HG02970 (cell line): ENCODE results near the gene CDH1.

ENCODE experiments used
- ATAC-seq: cut with Tn5 transposase; IDR thresholded peaks from one replicate; pipeline ENCODE4 v1.9.1; 2021; ENCODE audit warnings: mild to moderate bottlenecking, moderate library complexity, moderate number of reproducible peaks; ENCODE audit not compliant: unreplicated experiment, low FRiP score

The CDH1 gene

GRCh38 chr16:68843482-68844210, 106.6 kb downstream of the CDH1 start, which contains the start of gene TANGO6:
TANGO6 (plus strand) TSS chr16:68843531; CDS start chr16:68843618, 87 bp downstream.
- ATAC-seq, result peak; percentile 83

- no peak for ATAC-seq
Measured at GRCh38 chr16:68844211-68844564, 107.1 kb downstream of the CDH1 start.

DNA sequence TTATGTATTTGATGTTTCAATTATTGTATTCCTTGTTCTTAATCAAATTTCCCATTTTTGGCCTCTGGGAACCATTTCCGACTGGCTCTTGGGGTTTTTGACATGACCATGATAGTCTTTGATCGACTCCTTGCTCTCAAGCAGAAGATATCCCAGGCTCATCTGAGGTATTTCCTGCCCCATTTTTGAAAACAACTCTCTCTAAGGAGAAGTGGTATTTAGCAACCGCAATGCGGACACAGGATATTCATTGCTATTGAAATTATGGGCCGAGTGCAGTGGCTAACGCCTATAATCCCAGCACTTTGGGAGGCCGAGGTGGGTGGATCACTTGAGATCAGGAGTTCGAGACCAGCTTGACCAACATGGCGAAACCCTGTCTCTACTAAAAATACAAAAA, 111.7 kb downstream of the CDH1 start:
- no peak for ATAC-seq

GRCh38 chr16:68850481-68850880, 113.4 kb downstream of the CDH1 start:
- ATAC-seq, result no peak

GRCh38 chr16:68851601-68852000, 114.5 kb downstream of the CDH1 start:
- no peak for ATAC-seq

DNA sequence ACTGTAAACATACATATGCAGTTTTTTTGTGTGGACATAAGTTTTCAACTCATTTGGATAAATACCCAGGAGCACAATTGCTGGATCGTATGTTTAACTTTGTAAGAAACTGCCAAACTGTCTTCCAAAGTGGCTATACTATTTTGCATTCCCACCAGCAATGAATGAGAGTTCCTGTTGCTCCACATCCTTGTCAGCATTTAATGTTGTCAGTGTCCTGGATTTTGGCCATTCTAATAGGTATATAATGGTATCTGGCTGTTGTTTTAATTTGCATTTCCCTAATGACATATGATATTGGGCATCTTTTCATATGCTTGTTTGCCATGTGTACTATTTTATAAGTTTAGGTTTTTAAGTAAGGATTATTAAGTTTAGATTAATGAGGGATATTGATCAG, 120.4 kb downstream of the CDH1 start:
- no peak for ATAC-seq

- ATAC-seq, result no peak
Measured at GRCh38 chr16:68859828-68860227, 122.7 kb downstream of the CDH1 start.

- no peak for ATAC-seq
Measured at GRCh38 chr16:68860978-68861892, 124.1 kb downstream of the CDH1 start.

DNA sequence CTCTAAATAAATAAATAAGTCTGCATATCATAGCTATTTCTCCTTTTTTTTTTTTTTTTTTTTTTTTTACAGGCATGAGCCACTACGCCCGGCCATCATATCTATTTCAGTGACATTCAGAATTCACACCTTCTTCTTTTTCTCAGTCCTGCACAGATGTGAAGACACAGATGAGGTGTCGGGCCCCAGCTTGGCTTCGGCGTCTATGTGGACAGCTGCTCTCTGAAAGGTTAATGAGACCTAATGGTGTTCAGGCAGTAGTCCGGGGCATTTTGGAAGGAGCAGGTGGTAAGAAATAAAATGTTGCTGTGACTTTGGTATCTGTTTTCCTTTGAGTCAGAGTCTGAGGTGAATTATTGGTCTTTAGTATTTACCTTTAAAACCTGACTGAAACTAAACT, 129.8 kb downstream of the CDH1 start:
- ATAC-seq, result no peak

- no peak for ATAC-seq
Measured at GRCh38 chr16:68869492-68870088, 132.5 kb downstream of the CDH1 start.

DNA sequence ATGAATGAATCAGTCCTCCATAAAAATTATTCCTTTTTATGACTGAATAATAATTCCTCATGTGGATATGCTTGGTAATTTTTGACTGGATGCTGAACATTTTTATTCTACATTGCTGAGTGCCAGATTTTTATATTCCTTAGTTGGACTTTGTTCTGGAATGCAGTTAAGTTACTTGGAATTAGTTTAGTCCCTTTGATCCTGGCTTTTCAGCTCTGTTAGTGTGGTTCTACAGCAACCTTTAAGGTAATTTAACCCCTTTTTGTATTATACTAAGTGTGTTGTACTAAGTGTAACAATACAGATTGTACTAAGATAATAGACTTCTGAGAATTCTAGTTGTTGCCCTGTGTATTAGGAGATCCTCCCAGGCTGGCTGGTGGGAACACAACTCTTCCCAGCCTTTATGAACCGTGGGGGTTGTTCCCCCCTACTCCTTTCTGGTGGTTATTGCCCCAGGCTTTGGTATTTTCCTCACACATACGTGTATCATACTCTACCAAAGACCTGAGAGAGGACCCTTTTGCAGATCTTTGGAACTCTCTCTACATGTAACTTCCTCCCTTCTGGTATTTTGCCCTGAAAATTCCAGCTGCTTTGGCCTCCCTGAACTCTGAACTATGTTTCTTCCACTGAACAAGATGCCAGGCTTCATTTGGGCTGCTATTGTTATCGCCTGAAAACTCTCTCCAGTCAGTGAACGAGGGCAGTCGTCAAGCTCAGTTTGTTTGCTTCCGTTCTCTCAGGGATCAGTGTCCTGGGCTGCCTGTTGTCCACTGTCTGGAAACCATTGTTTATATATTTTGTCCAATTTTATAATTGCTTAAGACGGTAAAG, 136.8 kb downstream of the CDH1 start:
- ATAC-seq, result no peak

DNA sequence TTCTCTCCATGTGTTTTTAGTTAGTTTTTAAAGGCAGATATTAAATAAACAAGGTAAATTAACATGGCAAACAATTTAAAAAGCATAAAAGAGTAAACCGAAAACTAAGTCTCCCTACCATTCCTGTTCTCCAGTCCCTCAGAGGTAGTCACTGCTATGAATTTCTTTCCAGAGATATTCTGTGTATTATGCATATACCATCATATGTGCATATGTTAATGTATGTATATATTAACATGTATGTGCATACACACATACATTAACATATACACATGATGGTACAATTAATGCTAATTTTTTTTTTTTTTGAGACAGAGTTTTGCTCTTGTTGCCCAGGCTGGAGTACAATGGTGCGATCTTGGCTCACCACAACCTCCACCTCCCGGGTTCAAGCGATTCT, 138.8 kb downstream of the CDH1 start:
- no peak for ATAC-seq

DNA sequence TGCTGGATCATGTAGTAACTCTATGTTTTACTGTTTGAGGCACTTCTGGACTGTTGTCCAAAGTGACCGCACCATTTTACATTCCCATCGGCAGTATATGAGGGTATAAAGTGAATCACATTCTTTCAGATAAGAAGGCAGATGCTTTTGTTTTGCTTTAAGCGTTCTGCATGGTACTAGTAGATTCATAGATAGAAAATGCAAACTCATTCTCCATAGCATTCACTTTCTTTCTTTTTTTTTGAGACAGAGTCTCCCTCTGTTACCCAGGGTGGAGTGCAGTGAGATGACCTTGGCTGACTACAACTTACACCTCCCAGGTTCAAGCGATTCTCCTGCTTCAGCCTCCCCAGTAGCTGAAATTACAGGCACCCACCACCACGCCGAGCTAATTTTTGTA, 146.6 kb downstream of the CDH1 start:
- ATAC-seq, result no peak

DNA sequence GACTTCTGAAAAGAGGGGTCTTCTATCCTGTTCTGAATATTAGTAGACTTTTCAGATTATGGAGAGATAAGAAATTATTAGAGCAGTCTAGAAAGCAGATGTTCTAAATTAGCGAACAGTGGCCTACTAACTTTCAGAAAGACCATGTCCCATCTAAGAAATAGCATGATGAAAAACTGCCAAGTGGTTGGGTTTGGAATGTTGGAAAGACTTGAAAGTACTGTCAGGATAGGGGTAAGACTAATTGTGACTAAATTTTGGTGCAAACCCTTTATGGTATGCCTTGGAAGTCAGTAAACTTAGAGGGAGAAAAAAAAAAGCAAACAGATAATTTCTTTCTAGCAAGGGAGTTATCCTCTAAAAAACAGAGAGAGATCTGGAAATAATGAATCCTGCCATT, 147.3 kb downstream of the CDH1 start:
- ATAC-seq, result no peak
